HEK293 (cell line): ENCODE measurements around the gene PRSS53.

ENCODE experiments used
- GFI1B ChIP-seq: fragments of 450-650 bp; formaldehyde crosslinking; IDR thresholded peaks from 2 replicates; pipeline ENCODE4 v1.5.1; 2016; ENCODE audit warnings: missing biosample characterization, missing genetic modification characterization
- KLF1 ChIP-seq: fragments of 450-650 bp; formaldehyde crosslinking; IDR thresholded peaks from 2 replicates; pipeline ENCODE4 v1.5.1; 2016; ENCODE audit warnings: missing biosample characterization, missing genetic modification characterization
- OSR2 ChIP-seq: fragments of 450-650 bp; formaldehyde crosslinking; IDR thresholded peaks from 2 replicates; pipeline ENCODE4 v1.5.1; 2016; ENCODE audit warnings: missing biosample characterization, missing genetic modification characterization
- SCRT2 ChIP-seq: fragments of 450-650 bp; formaldehyde crosslinking; IDR thresholded peaks from 2 replicates; pipeline ENCODE4 v1.5.1; 2016; ENCODE audit warnings: missing biosample characterization, missing genetic modification characterization
- SP3 ChIP-seq: fragments of 450-650 bp; formaldehyde crosslinking; IDR thresholded peaks from 2 replicates; pipeline ENCODE4 v1.5.1; 2016; ENCODE audit warnings: missing biosample characterization, missing genetic modification characterization
- TRIM28 ChIP-seq: IDR thresholded peaks from 2 replicates; pipeline ENCODE4 v1.6.1; 2011; ENCODE audit warnings: low read length, control low read depth, borderline replicate concordance
- ZBTB17 ChIP-seq: fragments of 450-650 bp; formaldehyde crosslinking; IDR thresholded peaks from 2 replicates; pipeline ENCODE4 v1.5.1; 2016; ENCODE audit warnings: missing biosample characterization, missing genetic modification characterization
- ZFHX2 ChIP-seq: fragments of 450-650 bp; formaldehyde crosslinking; conservative IDR thresholded peaks from 2 replicates; pipeline ENCODE4 v1.5.1; 2016; ENCODE audit warnings: missing biosample characterization, missing genetic modification characterization
- ZNF202 ChIP-seq: fragments of 450-650 bp; formaldehyde crosslinking; IDR thresholded peaks from 2 replicates; pipeline ENCODE4 v1.5.1; 2016; ENCODE audit warnings: missing biosample characterization, missing genetic modification characterization, borderline replicate concordance
- ZNF221 ChIP-seq: fragments of 450-650 bp; formaldehyde crosslinking; IDR thresholded peaks from 2 replicates; pipeline ENCODE4 v1.5.1; 2017; ENCODE audit warnings: missing biosample characterization, missing genetic modification characterization, borderline replicate concordance
- ZNF23 ChIP-seq: fragments of 450-650 bp; formaldehyde crosslinking; IDR thresholded peaks from 2 replicates; pipeline ENCODE4 v1.5.1; 2016; ENCODE audit warnings: missing biosample characterization, missing genetic modification characterization, borderline replicate concordance
- ZNF335 ChIP-seq: fragments of 450-650 bp; formaldehyde crosslinking; conservative IDR thresholded peaks from 2 replicates; pipeline ENCODE4 v1.5.1; 2016; ENCODE audit warnings: missing biosample characterization, missing genetic modification characterization
- ZNF341 ChIP-seq: fragments of 450-650 bp; formaldehyde crosslinking; IDR thresholded peaks from 2 replicates; pipeline ENCODE4; 2016; ENCODE audit warnings: low read depth, missing biosample characterization, missing genetic modification characterization
- ZNF37A ChIP-seq: fragments of 450-650 bp; IDR thresholded peaks from 2 replicates; pipeline ENCODE4 v1.5.1; 2018; ENCODE audit warnings: missing biosample characterization, missing genetic modification characterization
- ZNF394 ChIP-seq: fragments of 450-650 bp; formaldehyde crosslinking; IDR thresholded peaks from 2 replicates; pipeline ENCODE4 v1.5.1; 2016; ENCODE audit warnings: missing biosample characterization, missing genetic modification characterization, mild to moderate bottlenecking, moderate library complexity, borderline replicate concordance
- ZNF404 ChIP-seq: fragments of 450-650 bp; formaldehyde crosslinking; IDR thresholded peaks from 2 replicates; pipeline ENCODE4 v1.5.1; 2017; ENCODE audit warnings: missing biosample characterization, missing genetic modification characterization
- ZNF600 ChIP-seq: fragments of 450-650 bp; formaldehyde crosslinking; IDR thresholded peaks from 2 replicates; pipeline ENCODE4 v1.5.1; 2016; ENCODE audit warnings: missing biosample characterization, missing genetic modification characterization
- ZNF707 ChIP-seq: fragments of 450-650 bp; formaldehyde crosslinking; IDR thresholded peaks from 2 replicates; pipeline ENCODE4 v1.5.1; 2016; ENCODE audit warnings: missing biosample characterization, missing genetic modification characterization
- ZSCAN30 ChIP-seq: fragments of 450-650 bp; IDR thresholded peaks from 2 replicates; pipeline ENCODE4 v1.5.1; 2018; ENCODE audit warnings: missing biosample characterization, mild to moderate bottlenecking, missing genetic modification characterization, moderate library complexity
- TF ChIP-seq, protein P1 (sequence below): fragments of 450-650 bp; formaldehyde crosslinking; conservative IDR thresholded peaks from 2 replicates; pipeline ENCODE4 v1.5.1; 2016; ENCODE audit warnings: low read depth, missing biosample characterization, missing genetic modification characterization
- TF ChIP-seq, protein P2 (sequence below): fragments of 450-650 bp; formaldehyde crosslinking; IDR thresholded peaks from 2 replicates; pipeline ENCODE4 v1.5.1; 2016; ENCODE audit warnings: missing biosample characterization, missing genetic modification characterization
- TF ChIP-seq, protein P3 (sequence below): fragments of 450-650 bp; formaldehyde crosslinking; IDR thresholded peaks from 2 replicates; pipeline ENCODE4 v1.5.1; 2016; ENCODE audit warnings: missing biosample characterization, missing genetic modification characterization, low read depth
- TF ChIP-seq, protein P4 (sequence below): fragments of 450-650 bp; formaldehyde crosslinking; IDR thresholded peaks from 2 replicates; pipeline ENCODE4 v1.5.1; 2016; ENCODE audit warnings: missing biosample characterization, missing genetic modification characterization
- TF ChIP-seq, protein P5 (sequence below): fragments of 450-650 bp; formaldehyde crosslinking; IDR thresholded peaks from 2 replicates; pipeline ENCODE4 v1.5.1; 2017; ENCODE audit warnings: missing biosample characterization, missing genetic modification characterization
- TF ChIP-seq, protein P6 (sequence below): fragments of 450-650 bp; formaldehyde crosslinking; IDR thresholded peaks from 2 replicates; pipeline ENCODE4 v1.5.1; 2016; ENCODE audit warnings: missing biosample characterization, missing genetic modification characterization

Gene PRSS53

DNA sequence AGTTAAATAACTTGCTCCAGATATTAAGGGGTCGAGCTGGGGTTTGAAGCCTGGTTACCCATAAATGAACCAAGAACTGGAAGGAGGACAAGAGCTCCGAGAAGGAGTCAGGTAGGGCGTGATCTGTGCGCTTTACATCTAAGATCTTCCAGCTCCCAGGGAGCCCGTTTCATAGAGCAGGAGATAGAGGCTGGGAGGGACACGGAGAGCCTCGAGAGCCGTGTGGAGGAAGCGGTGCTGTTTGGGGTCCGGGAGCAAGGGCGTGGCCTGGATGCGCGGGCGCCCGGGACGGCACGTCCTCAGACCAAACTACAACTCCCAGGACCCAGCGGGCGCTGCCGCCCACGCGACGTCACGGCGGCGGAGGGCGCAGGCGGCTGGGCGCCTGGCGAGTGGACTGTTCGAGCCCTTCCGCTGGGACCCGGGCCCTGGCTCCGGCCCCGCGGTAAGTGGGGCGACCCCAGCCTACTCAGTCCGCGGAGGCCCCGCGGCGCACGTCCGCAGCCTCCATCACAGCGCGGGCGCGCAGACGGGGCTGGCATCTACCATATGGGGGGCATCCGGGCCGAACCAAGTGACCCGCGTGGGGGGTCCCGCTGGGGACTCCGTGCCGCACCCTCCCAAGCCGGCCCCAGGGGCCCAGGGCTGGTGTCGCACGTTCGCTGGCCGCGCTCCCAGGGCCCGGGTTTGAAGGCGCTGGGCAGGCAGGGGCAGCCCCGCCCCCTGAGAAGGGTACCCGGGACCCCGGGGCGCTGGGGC lies 19.5 kb upstream of the PRSS53 start, which contains the start of gene BCKDK (continued):
- TF ChIP-seq, protein P1, sequence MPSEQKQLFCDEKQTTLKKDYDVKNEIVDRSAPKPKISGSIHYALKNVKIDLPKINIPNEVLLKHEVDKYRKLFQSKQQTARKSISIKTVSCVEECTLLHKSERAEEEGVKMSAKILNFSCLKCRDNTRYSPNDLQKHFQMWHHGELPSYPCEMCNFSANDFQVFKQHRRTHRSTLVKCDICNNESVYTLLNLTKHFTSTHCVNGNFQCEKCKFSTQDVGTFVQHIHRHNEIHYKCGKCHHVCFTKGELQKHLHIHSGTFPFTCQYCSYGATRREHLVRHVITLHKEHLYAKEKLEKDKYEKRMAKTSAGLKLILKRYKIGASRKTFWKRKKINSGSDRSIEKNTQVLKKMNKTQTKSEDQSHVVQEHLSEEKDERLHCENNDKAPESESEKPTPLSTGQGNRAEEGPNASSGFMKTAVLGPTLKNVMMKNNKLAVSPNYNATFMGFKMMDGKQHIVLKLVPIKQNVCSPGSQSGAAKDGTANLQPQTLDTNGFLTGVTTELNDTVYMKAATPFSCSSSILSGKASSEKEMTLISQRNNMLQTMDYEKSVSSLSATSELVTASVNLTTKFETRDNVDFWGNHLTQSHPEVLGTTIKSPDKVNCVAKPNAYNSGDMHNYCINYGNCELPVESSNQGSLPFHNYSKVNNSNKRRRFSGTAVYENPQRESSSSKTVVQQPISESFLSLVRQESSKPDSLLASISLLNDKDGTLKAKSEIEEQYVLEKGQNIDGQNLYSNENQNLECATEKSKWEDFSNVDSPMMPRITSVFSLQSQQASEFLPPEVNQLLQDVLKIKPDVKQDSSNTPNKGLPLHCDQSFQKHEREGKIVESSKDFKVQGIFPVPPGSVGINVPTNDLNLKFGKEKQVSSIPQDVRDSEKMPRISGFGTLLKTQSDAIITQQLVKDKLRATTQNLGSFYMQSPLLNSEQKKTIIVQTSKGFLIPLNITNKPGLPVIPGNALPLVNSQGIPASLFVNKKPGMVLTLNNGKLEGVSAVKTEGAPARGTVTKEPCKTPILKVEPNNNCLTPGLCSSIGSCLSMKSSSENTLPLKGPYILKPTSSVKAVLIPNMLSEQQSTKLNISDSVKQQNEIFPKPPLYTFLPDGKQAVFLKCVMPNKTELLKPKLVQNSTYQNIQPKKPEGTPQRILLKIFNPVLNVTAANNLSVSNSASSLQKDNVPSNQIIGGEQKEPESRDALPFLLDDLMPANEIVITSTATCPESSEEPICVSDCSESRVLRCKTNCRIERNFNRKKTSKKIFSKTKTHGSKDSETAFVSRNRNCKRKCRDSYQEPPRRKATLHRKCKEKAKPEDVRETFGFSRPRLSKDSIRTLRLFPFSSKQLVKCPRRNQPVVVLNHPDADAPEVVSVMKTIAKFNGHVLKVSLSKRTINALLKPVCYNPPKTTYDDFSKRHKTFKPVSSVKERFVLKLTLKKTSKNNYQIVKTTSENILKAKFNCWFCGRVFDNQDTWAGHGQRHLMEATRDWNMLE (tag by site-specific recombination): no peak
- 0 out of 2 replicates have a peak, but pooled peaks have one; percentile 2 for TF ChIP-seq ZNF37A (tag by site-specific recombination)
- TF ChIP-seq ZNF341 (tag by site-specific recombination): no peak; the same call in 1 of the 2 replicates
- TF ChIP-seq SCRT2 (tag by site-specific recombination): no peak
- TF ChIP-seq ZNF707: no peak
- 0 out of 2 replicates have a peak, but pooled peaks have one; percentile 19 for TF ChIP-seq ZNF600 (tag by site-specific recombination)
- peak; percentile 81 for TF ChIP-seq ZBTB17 (tag by site-specific recombination)
- TF ChIP-seq ZNF335 (tag by site-specific recombination): peak; percentile 87
- no peak for TF ChIP-seq TRIM28
- TF ChIP-seq ZNF404: no peak
- peak; percentile 92 for TF ChIP-seq ZFHX2
- TF ChIP-seq ZNF221 (tag by site-specific recombination): no peak
- TF ChIP-seq, protein P2, sequence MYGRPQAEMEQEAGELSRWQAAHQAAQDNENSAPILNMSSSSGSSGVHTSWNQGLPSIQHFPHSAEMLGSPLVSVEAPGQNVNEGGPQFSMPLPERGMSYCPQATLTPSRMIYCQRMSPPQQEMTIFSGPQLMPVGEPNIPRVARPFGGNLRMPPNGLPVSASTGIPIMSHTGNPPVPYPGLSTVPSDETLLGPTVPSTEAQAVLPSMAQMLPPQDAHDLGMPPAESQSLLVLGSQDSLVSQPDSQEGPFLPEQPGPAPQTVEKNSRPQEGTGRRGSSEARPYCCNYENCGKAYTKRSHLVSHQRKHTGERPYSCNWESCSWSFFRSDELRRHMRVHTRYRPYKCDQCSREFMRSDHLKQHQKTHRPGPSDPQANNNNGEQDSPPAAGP: peak; percentile 34; the same call in 1 of the 2 replicates
- no peak for TF ChIP-seq ZNF23 (tag by site-specific recombination)
- peak; percentile 88 for TF ChIP-seq SP3 (tag by site-specific recombination)
- TF ChIP-seq, protein P3, sequence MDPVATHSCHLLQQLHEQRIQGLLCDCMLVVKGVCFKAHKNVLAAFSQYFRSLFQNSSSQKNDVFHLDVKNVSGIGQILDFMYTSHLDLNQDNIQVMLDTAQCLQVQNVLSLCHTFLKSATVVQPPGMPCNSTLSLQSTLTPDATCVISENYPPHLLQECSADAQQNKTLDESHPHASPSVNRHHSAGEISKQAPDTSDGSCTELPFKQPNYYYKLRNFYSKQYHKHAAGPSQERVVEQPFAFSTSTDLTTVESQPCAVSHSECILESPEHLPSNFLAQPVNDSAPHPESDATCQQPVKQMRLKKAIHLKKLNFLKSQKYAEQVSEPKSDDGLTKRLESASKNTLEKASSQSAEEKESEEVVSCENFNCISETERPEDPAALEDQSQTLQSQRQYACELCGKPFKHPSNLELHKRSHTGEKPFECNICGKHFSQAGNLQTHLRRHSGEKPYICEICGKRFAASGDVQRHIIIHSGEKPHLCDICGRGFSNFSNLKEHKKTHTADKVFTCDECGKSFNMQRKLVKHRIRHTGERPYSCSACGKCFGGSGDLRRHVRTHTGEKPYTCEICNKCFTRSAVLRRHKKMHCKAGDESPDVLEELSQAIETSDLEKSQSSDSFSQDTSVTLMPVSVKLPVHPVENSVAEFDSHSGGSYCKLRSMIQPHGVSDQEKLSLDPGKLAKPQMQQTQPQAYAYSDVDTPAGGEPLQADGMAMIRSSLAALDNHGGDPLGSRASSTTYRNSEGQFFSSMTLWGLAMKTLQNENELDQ (tag by site-specific recombination): no peak
- TF ChIP-seq OSR2 (tag by site-specific recombination): no peak
- TF ChIP-seq ZNF202 (tag by site-specific recombination): no peak
- TF ChIP-seq ZNF394 (tag by site-specific recombination): no peak
- TF ChIP-seq, protein P4, sequence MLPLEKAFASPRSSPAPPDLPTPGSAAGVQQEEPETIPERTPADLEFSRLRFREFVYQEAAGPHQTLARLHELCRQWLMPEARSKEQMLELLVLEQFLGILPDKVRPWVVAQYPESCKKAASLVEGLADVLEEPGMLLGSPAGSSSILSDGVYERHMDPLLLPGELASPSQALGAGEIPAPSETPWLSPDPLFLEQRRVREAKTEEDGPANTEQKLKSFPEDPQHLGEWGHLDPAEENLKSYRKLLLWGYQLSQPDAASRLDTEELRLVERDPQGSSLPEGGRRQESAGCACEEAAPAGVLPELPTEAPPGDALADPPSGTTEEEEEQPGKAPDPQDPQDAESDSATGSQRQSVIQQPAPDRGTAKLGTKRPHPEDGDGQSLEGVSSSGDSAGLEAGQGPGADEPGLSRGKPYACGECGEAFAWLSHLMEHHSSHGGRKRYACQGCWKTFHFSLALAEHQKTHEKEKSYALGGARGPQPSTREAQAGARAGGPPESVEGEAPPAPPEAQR (tag by site-specific recombination): no peak
- TF ChIP-seq, protein P5, sequence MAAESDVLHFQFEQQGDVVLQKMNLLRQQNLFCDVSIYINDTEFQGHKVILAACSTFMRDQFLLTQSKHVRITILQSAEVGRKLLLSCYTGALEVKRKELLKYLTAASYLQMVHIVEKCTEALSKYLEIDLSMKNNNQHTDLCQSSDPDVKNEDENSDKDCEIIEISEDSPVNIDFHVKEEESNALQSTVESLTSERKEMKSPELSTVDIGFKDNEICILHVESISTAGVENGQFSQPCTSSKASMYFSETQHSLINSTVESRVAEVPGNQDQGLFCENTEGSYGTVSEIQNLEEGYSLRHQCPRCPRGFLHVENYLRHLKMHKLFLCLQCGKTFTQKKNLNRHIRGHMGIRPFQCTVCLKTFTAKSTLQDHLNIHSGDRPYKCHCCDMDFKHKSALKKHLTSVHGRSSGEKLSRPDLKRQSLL (tag by site-specific recombination): peak; percentile 98
- peak; percentile 81; the same call in 1 of the 2 replicates for TF ChIP-seq KLF1 (tag by site-specific recombination)
- TF ChIP-seq, protein P6, sequence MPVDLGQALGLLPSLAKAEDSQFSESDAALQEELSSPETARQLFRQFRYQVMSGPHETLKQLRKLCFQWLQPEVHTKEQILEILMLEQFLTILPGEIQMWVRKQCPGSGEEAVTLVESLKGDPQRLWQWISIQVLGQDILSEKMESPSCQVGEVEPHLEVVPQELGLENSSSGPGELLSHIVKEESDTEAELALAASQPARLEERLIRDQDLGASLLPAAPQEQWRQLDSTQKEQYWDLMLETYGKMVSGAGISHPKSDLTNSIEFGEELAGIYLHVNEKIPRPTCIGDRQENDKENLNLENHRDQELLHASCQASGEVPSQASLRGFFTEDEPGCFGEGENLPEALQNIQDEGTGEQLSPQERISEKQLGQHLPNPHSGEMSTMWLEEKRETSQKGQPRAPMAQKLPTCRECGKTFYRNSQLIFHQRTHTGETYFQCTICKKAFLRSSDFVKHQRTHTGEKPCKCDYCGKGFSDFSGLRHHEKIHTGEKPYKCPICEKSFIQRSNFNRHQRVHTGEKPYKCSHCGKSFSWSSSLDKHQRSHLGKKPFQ (tag by site-specific recombination): no peak
- TF ChIP-seq GFI1B (tag by site-specific recombination): no peak
- TF ChIP-seq ZSCAN30: peak; percentile 73; the same call in 1 of the 2 replicates
